A549 (cell line): Measurements from ENCODE around the gene CUTA. TPM values are rescaled to one million over a fixed set of nuclear protein-coding genes. Genes with fewer than 3 reads are reported as not detected.

ENCODE experiments used
- ATAC-seq, 2 experiments: fragments of 200-7000 bp in 1 of 2; fragments of >200 bp in 1 of 2; cut with Nextera tagmentation in 1 of 2; cut with Tn5 transposase in 1 of 2; 3 replicates each; pipeline versions ENCODE4 v1.8.0 to v1.9.1; 2018 to 2020; ENCODE audit warnings: mild to moderate bottlenecking in 1 of 2, moderate library complexity in 1 of 2
- CTCF ChIA-PET: fragments of 300-600 bp; sonication (Branson Sonifier 250); formaldehyde crosslinking; extraction: SDS; loops from one replicate; lab custom pipeline; 2021; ENCODE audit warnings: antibody characterized with exemption, inconsistent platforms; lab: Yijun Ruan, JAX
- POLR2A ChIA-PET: fragments of 350-600 bp; formaldehyde crosslinking; extraction: SDS; loops from one replicate; lab custom pipeline; 2021; ENCODE audit warnings: antibody characterized with exemption, inconsistent platforms; lab: Yijun Ruan, JAX
- DNase-seq, 2 experiments: peaks; one replicate each; pipeline versions ENCODE4 v3.0.0 to v3.0.0-alpha.2; 2011 to 2016; ENCODE audit warnings: low read depth in 1 of 2, low spot score in 1 of 2
- FAIRE-seq: peaks from 2 replicates; lab custom pipeline; 2011; peaks lifted over from hg19 to GRCh38; lab: Jason Lieb, UNC
- H3K27ac ChIP-seq, 2 experiments: fragments of >200 bp; sonication (Bioruptor Twin); formaldehyde crosslinking; 3 replicates each; pipeline ENCODE4 v1.5.1; 2016 to 2017
- H3K4me1 ChIP-seq: fragments of >200 bp; sonication (Bioruptor Twin); formaldehyde crosslinking; 3 replicates; pipeline ENCODE4 v1.6.1; 2016
- H3K4me2 ChIP-seq: fragments of >200 bp; sonication (Bioruptor Twin); formaldehyde crosslinking; 3 replicates; pipeline ENCODE4 v1.6.1; 2016
- H3K4me3 ChIP-seq: fragments of >200 bp; sonication (Bioruptor Twin); formaldehyde crosslinking; 3 replicates; pipeline ENCODE4 v1.5.1; 2016
- H3K9me3 ChIP-seq: fragments of >200 bp; sonication (Bioruptor Twin); formaldehyde crosslinking; 3 replicates; pipeline ENCODE4 v1.6.1; 2016
- BHLHE40 ChIP-seq: IDR thresholded peaks from 2 replicates; pipeline ENCODE4 v1.6.1; 2012; ENCODE audit warnings: low read depth, low read length, inconsistent platforms
- CEBPB ChIP-seq, 2 experiments: fragments of >200 bp in 1 of 2; sonication (Bioruptor Twin) in 1 of 2; formaldehyde crosslinking in 1 of 2; IDR thresholded peaks; 2 replicates each; pipeline ENCODE4 v1.6.1; 2012 to 2016
- CHD2 ChIP-seq: fragments of 150-350 bp; IDR thresholded peaks from 2 replicates; pipeline ENCODE4 v1.6.1; 2014; ENCODE audit warnings: low read length; ENCODE audit not compliant: partially characterized antibody
- CHD4 ChIP-seq: fragments of 200-600 bp; sonication (generic); IDR thresholded peaks from 2 replicates; pipeline ENCODE4 v1.6.1; 2016; ENCODE audit warnings: antibody characterized with exemption, mild to moderate bottlenecking, borderline replicate concordance
- CTCF ChIP-seq: fragments of >200 bp; sonication (Bioruptor Twin); formaldehyde crosslinking; IDR thresholded peaks from 3 replicates; pipeline ENCODE4 v1.5.1; 2016
- EHMT2 ChIP-seq: fragments of 200-600 bp; sonication (generic); IDR thresholded peaks from 2 replicates; pipeline ENCODE4 v1.6.1; 2016; ENCODE audit warnings: antibody characterized with exemption, low read depth, mild to moderate bottlenecking, moderate library complexity
- EP300 ChIP-seq, 2 experiments: fragments of >200 bp; sonication (Bioruptor Twin); formaldehyde crosslinking; IDR thresholded peaks; 2 replicates in 1 of 2; 3 replicates in 1 of 2; pipeline ENCODE4 v1.6.1; 2016 to 2017
- FOSB ChIP-seq: fragments of 250-450 bp; sonication (Bioruptor Pico); IDR thresholded peaks from 2 replicates; pipeline ENCODE4 v1.5.0; 2020; ENCODE audit warnings: mild to moderate bottlenecking, moderate library complexity
- FOSL2 ChIP-seq, 2 experiments: fragments of 450-650 bp in 1 of 2; fragments of >200 bp in 1 of 2; sonication (Bioruptor Twin) in 1 of 2; formaldehyde crosslinking; IDR thresholded peaks; 2 replicates each; pipeline versions ENCODE4 v1.5.0 to v1.6.1; 2016 to 2020; ENCODE audit warnings: mild to moderate bottlenecking in 1 of 2, moderate library complexity in 1 of 2
- FOXS1 ChIP-seq: fragments of 250-450 bp; sonication (Bioruptor Pico); IDR thresholded peaks from 2 replicates; pipeline ENCODE4 v1.5.0; 2020; ENCODE audit warnings: mild to moderate bottlenecking, moderate library complexity
- GATA3 ChIP-seq: IDR thresholded peaks from 2 replicates; pipeline ENCODE4 v1.6.1; 2012; ENCODE audit warnings: borderline replicate concordance
- HES2 ChIP-seq: fragments of >200 bp; sonication (Bioruptor Twin); formaldehyde crosslinking; IDR thresholded peaks from 2 replicates; pipeline ENCODE4 v1.6.1; 2016
- HEYL ChIP-seq: fragments of 250-450 bp; sonication (Bioruptor Pico); IDR thresholded peaks from 2 replicates; pipeline ENCODE4 v1.8.0; 2021; ENCODE audit warnings: mild to moderate bottlenecking, moderate library complexity
- HOXB5 ChIP-seq: fragments of 250-450 bp; sonication (Bioruptor Pico); IDR thresholded peaks from 2 replicates; pipeline ENCODE4 v1.5.0; 2020; ENCODE audit warnings: mild to moderate bottlenecking, moderate library complexity
- KDM1A ChIP-seq: fragments of 200-600 bp; sonication (generic); IDR thresholded peaks from 2 replicates; pipeline ENCODE4 v1.6.1; 2016; ENCODE audit warnings: low read depth, mild to moderate bottlenecking
- KDM5A ChIP-seq: fragments of 200-600 bp; sonication (generic); IDR thresholded peaks from 2 replicates; pipeline ENCODE4 v1.6.1; 2016; ENCODE audit warnings: antibody characterized with exemption, mild to moderate bottlenecking
- MAFK ChIP-seq: fragments of 450-650 bp; IDR thresholded peaks from 2 replicates; pipeline ENCODE4 v1.6.1; 2014; ENCODE audit not compliant: partially characterized antibody
- MAX ChIP-seq: IDR thresholded peaks from 2 replicates; pipeline ENCODE4 v1.6.1; 2012
- MAZ ChIP-seq: fragments of 150-350 bp; IDR thresholded peaks from 2 replicates; pipeline ENCODE4 v1.6.1; 2014; ENCODE audit warnings: antibody characterized with exemption, low read depth, low read length, borderline replicate concordance
- NR3C1 ChIP-seq: fragments of >200 bp; sonication (Bioruptor Twin); formaldehyde crosslinking; IDR thresholded peaks from 3 replicates; pipeline ENCODE4 v1.6.1; 2017
- PBX3 ChIP-seq: IDR thresholded peaks from 2 replicates; pipeline ENCODE4 v1.6.1; 2012
- POLR2A ChIP-seq: IDR thresholded peaks from 2 replicates; pipeline ENCODE4 v1.6.1; 2012; ENCODE audit warnings: mild to moderate bottlenecking, low read length
- POLR2AphosphoS2 ChIP-seq: conservative IDR thresholded peaks from 2 replicates; pipeline ENCODE4 v1.6.1; 2012; ENCODE audit warnings: low read length, improper control_type of control experiment, inconsistent platforms
- RNF2 ChIP-seq: fragments of 200-600 bp; sonication (generic); IDR thresholded peaks from 2 replicates; pipeline ENCODE4 v1.6.1; 2016; ENCODE audit warnings: low read depth, mild to moderate bottlenecking, antibody characterized with exemption, moderate library complexity, borderline replicate concordance
- SMC3 ChIP-seq: fragments of >200 bp; sonication (Bioruptor Twin); formaldehyde crosslinking; IDR thresholded peaks from 3 replicates; pipeline ENCODE4 v1.6.1; 2018; ENCODE audit warnings: inconsistent platforms
- ZC3H11A ChIP-seq: fragments of 450-650 bp; IDR thresholded peaks from 2 replicates; pipeline ENCODE4 v1.6.1; 2014; ENCODE audit warnings: antibody characterized with exemption, mild to moderate bottlenecking
- ZNF302 ChIP-seq: fragments of 250-450 bp; sonication (Bioruptor Pico); IDR thresholded peaks from 2 replicates; pipeline ENCODE4 v1.9.0; 2021; ENCODE audit warnings: inconsistent platforms, mild to moderate bottlenecking, moderate library complexity
- ZSCAN20 ChIP-seq: fragments of 250-450 bp; sonication (Bioruptor Pico); IDR thresholded peaks from 2 replicates; pipeline ENCODE4 v1.8.0; 2022; ENCODE audit warnings: mild to moderate bottlenecking, moderate library complexity
- WGBS: methylation state at CpG from one replicate; pipeline ENCODE4 v1.1.6; 2017; ENCODE audit errors: missing lambda C conversion rate; 5-methylcytosine and 5-hydroxymethylcytosine counted together
- polyA plus RNA-seq, 4 experiments: library from polyadenylated mRNA; depleted of rRNA in 3 of 4; stranded (reverse); fragments of >200 nt; fragmentation: RNase III in 1 of 4; extraction: RNeasy Plus Mini Kit Qiagen cat#74134 plus additional on column Dnase treatment in 1 of 4; gene quantifications; 2 replicates in 3 of 4; 3 replicates in 1 of 4; pipeline ENCODE4 v1.2.3, GENCODE V29; 2011 to 2017

The CUTA gene
- polyA plus RNA-seq, 2 of the 4 experiments (the other 2 are of a cell fraction) = 98.9 to 175 TPM

GRCh38 chr6:33467091-33467490, 49.2 kb upstream of the CUTA start:
- ATAC-seq (no peak), FAIRE-seq (no peak), DNase-seq (no peak)
- no peaks in the 10 kb centered on the region for H3K4me1 ChIP-seq
- TF ChIP-seq HOXB5 (CRISPR knock-in tag) = no peak
- TF ChIP-seq KDM1A = no peak
- TF ChIP-seq HES2 = no peak
- TF ChIP-seq ZC3H11A = no peak
- no peak for TF ChIP-seq MAX
- TF ChIP-seq EP300 (IDR thresholded peaks at IDR 0.05) = no peak
- TF ChIP-seq MAZ = no peak
- TF ChIP-seq BHLHE40 = no peak
- no peak for TF ChIP-seq CEBPB (IDR thresholded peaks at IDR 0.05)
- no peak for TF ChIP-seq CHD4
- no peak for TF ChIP-seq GATA3
- TF ChIP-seq NR3C1 = no peak
- TF ChIP-seq RNF2 = no peak
- no peak for TF ChIP-seq FOXS1 (CRISPR knock-in tag)
- TF ChIP-seq EHMT2 = no peak
- TF ChIP-seq CTCF = no peak
- no peak for TF ChIP-seq POLR2A
- no peak for TF ChIP-seq FOSB (CRISPR knock-in tag)
- H3K27ac ChIP-seq = no peak overlapping the region
- no peak overlapping the region for H3K4me3 ChIP-seq
- 59% methylated on average over 7 of the region's 7 CpGs for WGBS
- H3K9me3 ChIP-seq = no peaks in the 10 kb centered on the region
- H3K4me2 ChIP-seq = no peak overlapping the region
- POLR2A ChIA-PET = no interaction called here
- CTCF ChIA-PET = no interaction called here

GRCh38 chr6:33466075-33466735, 48.3 kb upstream of the CUTA start:
- DNase-seq = no peak
- H3K4me1 ChIP-seq = no peaks in the 10 kb centered on the region
- no peak for TF ChIP-seq CHD2
- no peak for TF ChIP-seq ZC3H11A
- TF ChIP-seq POLR2AphosphoS2 = no peak
- TF ChIP-seq SMC3 = no peak
- no peak for TF ChIP-seq PBX3
- TF ChIP-seq RNF2 = no peak
- no peak for TF ChIP-seq ZNF302 (CRISPR knock-in tag)
- no peak for TF ChIP-seq FOSB (CRISPR knock-in tag)
- TF ChIP-seq HEYL (CRISPR knock-in tag) = no peak
- TF ChIP-seq MAFK = no peak
- TF ChIP-seq KDM5A = no peak
- TF ChIP-seq ZSCAN20 (CRISPR knock-in tag) = no peak
- TF ChIP-seq FOSL2 (IDR thresholded peaks at IDR 0.05) = no peak
- TF ChIP-seq FOSL2 (CRISPR knock-in tag; IDR thresholded peaks at IDR 0.05) = no peak
- no peak for TF ChIP-seq GATA3
- TF ChIP-seq, all 56 proteins: peak for 0
- FAIRE-seq = no peak
- H3K9me3 ChIP-seq = no peaks in the 10 kb centered on the region
- WGBS = 70% methylated on average over 3 of the region's 4 CpGs
- H3K4me3 ChIP-seq = no peak overlapping the region
- CTCF ChIA-PET = no interaction called here
- POLR2A ChIA-PET = no interaction called here
- no peak overlapping the region for H3K27ac ChIP-seq
- no peak overlapping the region for H3K4me2 ChIP-seq
- ATAC-seq = no peak
